Measurements from ENCODE around the gene FADS2.

FADS2 gene

GRCh38 chr11:61841636-61842527, 13.8 kb downstream of the FADS2 start:
- FAIRE-seq (no peak), DNase-seq (ENCODE audit: extremely low spot score, insufficient read length, low read depth) (no peak)

- no peak for FAIRE-seq
- DNase-seq (ENCODE audit: extremely low spot score, insufficient read length, low read depth), result no peak
These were observed 14.4 kb downstream of the FADS2 start for GRCh38 chr11:61842528-61842820.

- DNase-seq (ENCODE audit: extremely low spot score, insufficient read length, low read depth), result no peak
- no peak for FAIRE-seq
These were observed 16.9 kb downstream of the FADS2 start for GRCh38 chr11:61844909-61845565.

- FAIRE-seq, result no peak
These were observed 18.4 kb downstream of the FADS2 start for GRCh38 chr11:61846362-61847020.

GRCh38 chr11:61847914-61848581, 19.9 kb downstream of the FADS2 start:
- DNase-seq (ENCODE audit: extremely low spot score, insufficient read length, low read depth), result no peak
- no peak for FAIRE-seq

More at GRCh38 chr11:61846362-61847020, 18.4 kb downstream of the FADS2 start:
- DNase-seq (ENCODE audit: extremely low spot score, insufficient read length, low read depth), result no peak

- DNase-seq (ENCODE audit: extremely low spot score, insufficient read length, low read depth) (no peak), FAIRE-seq (no peak)
These were observed 20.5 kb downstream of the FADS2 start for GRCh38 chr11:61848631-61849030.

GRCh38 chr11:61850687-61851086, 22.6 kb downstream of the FADS2 start:
- no peak for FAIRE-seq

GRCh38 chr11:61851113-61851899, 23.2 kb downstream of the FADS2 start:
- DNase-seq (ENCODE audit: extremely low spot score, insufficient read length, low read depth) (no peak), FAIRE-seq (no peak)

More at GRCh38 chr11:61850687-61851086, 22.6 kb downstream of the FADS2 start:
- DNase-seq (ENCODE audit: extremely low spot score, insufficient read length, low read depth), result no peak

- FAIRE-seq (no peak), DNase-seq (ENCODE audit: extremely low spot score, insufficient read length, low read depth) (no peak)
These were observed 23.8 kb downstream of the FADS2 start for GRCh38 chr11:61851900-61852295.

GRCh38 chr11:61853698-61854169, 25.6 kb downstream of the FADS2 start:
- DNase-seq (ENCODE audit: extremely low spot score, insufficient read length, low read depth), result no peak
- no peak for FAIRE-seq

GRCh38 chr11:61854206-61854895, 26.3 kb downstream of the FADS2 start:
- no peak for FAIRE-seq
- DNase-seq (ENCODE audit: extremely low spot score, insufficient read length, low read depth), result no peak

GRCh38 chr11:61854966-61855714, 27.0 kb downstream of the FADS2 start:
- DNase-seq (ENCODE audit: extremely low spot score, insufficient read length, low read depth) (no peak), FAIRE-seq (no peak)

GRCh38 chr11:61855939-61856680, 28.0 kb downstream of the FADS2 start:
- FAIRE-seq (no peak), DNase-seq (ENCODE audit: extremely low spot score, insufficient read length, low read depth) (no peak)

GRCh38 chr11:61860054-61860903, 32.2 kb downstream of the FADS2 start:
- DNase-seq (ENCODE audit: extremely low spot score, insufficient read length, low read depth), result no peak
- no peak for FAIRE-seq

- DNase-seq (ENCODE audit: extremely low spot score, insufficient read length, low read depth), result no peak
- FAIRE-seq, result no peak
These were observed 33.5 kb downstream of the FADS2 start for GRCh38 chr11:61861634-61862033.

- DNase-seq (ENCODE audit: extremely low spot score, insufficient read length, low read depth), result no peak
These were observed 34.8 kb downstream of the FADS2 start for GRCh38 chr11:61862714-61863547.

More at GRCh38 chr11:61862714-61863547, 34.8 kb downstream of the FADS2 start:
- no peak for FAIRE-seq

Measured in GM18507 (cell line).